ENCODE measurements around the gene BDH1.
A peak's percentile ranks its signal among the peaks of the same experiment; 100 is the strongest.

The BDH1 gene

DNA sequence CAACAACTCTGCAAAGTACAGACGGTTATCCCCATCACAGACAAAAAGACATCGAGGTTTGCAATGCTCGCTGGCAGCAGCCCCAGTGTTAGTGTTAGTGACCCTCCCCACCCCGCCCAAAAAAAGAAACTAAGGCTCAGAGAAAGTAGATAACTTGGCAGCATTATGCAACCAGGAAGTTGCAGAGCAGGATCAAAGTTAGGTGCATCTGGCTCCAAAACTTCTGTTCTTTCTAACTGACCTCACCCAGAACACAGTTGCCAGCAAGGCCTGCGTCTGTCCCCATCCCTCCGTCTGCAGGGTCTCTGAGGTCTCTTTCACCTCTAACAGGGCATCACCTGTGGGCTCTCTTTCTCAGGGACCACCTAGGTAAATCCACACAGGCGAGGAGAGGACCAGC lies 51.5 kb downstream of the BDH1 start:
- H3K9ac ChIP-seq (ENCODE audit: low read length) = no peak overlapping the region
- no peaks in the 10 kb centered on the region for H3K79me2 ChIP-seq (ENCODE audit: low read length)
- H3K4me3 ChIP-seq (ENCODE audit: low read length) = no peak overlapping the region
- no peaks in the 10 kb centered on the region for H3K36me3 ChIP-seq (replicated peaks; ENCODE audit: insufficient read depth, low read length)
- no peak overlapping the region for H2AFZ ChIP-seq (ENCODE audit: low read length)
- no peaks in the 10 kb centered on the region for H3K9me2 ChIP-seq (replicated peaks; ENCODE audit: insufficient read depth, low read length)
- H3K4me2 ChIP-seq (ENCODE audit: low read depth, low read length) = no peak overlapping the region
- H3K9me3 ChIP-seq (replicated peaks; ENCODE audit: insufficient read depth, low read length) = no peaks in the 10 kb centered on the region
- H3F3A ChIP-seq (ENCODE audit: insufficient read depth, low read length) = peaks cover 21% of the 10 kb centered on the region
- H3K27me3 ChIP-seq (replicated peaks; ENCODE audit: insufficient read depth, low read length) = no peaks in the 10 kb centered on the region
- no peaks in the 10 kb centered on the region for H4K20me1 ChIP-seq (ENCODE audit: insufficient read depth, low read length)
- DNase-seq = no peak
- H3K4me1 ChIP-seq (ENCODE audit: low read length) = peaks cover 31% of the 10 kb centered on the region
- no peak overlapping the region for H3K27ac ChIP-seq (ENCODE audit: low read length)
- TF ChIP-seq EZH2phosphoT487 (IDR thresholded peaks at IDR 0.05; ENCODE audit: low read length) (no peak), EZH2 (optimal IDR thresholded peaks at IDR 0.05; ENCODE audit: low read depth, low read length) (no peak)
- TF ChIP-seq, protein P1, sequence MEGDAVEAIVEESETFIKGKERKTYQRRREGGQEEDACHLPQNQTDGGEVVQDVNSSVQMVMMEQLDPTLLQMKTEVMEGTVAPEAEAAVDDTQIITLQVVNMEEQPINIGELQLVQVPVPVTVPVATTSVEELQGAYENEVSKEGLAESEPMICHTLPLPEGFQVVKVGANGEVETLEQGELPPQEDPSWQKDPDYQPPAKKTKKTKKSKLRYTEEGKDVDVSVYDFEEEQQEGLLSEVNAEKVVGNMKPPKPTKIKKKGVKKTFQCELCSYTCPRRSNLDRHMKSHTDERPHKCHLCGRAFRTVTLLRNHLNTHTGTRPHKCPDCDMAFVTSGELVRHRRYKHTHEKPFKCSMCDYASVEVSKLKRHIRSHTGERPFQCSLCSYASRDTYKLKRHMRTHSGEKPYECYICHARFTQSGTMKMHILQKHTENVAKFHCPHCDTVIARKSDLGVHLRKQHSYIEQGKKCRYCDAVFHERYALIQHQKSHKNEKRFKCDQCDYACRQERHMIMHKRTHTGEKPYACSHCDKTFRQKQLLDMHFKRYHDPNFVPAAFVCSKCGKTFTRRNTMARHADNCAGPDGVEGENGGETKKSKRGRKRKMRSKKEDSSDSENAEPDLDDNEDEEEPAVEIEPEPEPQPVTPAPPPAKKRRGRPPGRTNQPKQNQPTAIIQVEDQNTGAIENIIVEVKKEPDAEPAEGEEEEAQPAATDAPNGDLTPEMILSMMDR (IDR thresholded peaks at IDR 0.05; ENCODE audit: low read length) = no peak

DNA sequence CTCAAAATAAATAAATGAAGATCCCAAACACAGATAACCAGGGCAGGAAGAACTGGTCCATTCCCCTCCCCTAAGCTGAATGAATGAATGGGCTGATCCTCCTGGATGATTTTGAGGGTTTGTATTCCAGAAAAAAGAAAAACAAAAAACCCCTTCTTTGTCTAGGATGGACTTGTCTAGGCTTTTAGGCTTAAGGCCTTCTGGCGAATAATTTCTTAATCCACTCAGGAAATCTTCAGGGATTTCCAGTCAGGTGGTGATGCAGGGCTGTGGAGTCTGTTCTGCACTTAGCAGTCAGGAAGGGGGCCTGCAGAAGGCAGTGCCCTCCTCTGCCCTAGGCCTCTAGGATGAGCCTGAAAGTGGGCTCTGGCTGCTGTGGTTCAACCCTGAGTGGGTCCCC lies 52.1 kb downstream of the BDH1 start:
- Histone ChIP-seq H3K4me3 (ENCODE audit: low read length) (no peak overlapping the region), H3K27ac (ENCODE audit: low read length) (no peak overlapping the region), H3K4me2 (ENCODE audit: low read depth, low read length) (no peak overlapping the region), H4K20me1 (ENCODE audit: insufficient read depth, low read length) (no peaks in the 10 kb centered on the region), H3F3A (ENCODE audit: insufficient read depth, low read length) (peaks cover 21% of the 10 kb centered on the region), H2AFZ (ENCODE audit: low read length) (no peak overlapping the region), H3K36me3 (replicated peaks; ENCODE audit: insufficient read depth, low read length) (no peaks in the 10 kb centered on the region), H3K9ac (ENCODE audit: low read length) (no peak overlapping the region), H3K4me1 (ENCODE audit: low read length) (peaks cover 31% of the 10 kb centered on the region), H3K27me3 (replicated peaks; ENCODE audit: insufficient read depth, low read length) (no peaks in the 10 kb centered on the region), H3K9me2 (replicated peaks; ENCODE audit: insufficient read depth, low read length) (no peaks in the 10 kb centered on the region), H3K79me2 (ENCODE audit: low read length) (no peaks in the 10 kb centered on the region), H3K9me3 (replicated peaks; ENCODE audit: insufficient read depth, low read length) (no peaks in the 10 kb centered on the region)
- TF ChIP-seq, protein P1 (IDR thresholded peaks at IDR 0.05; ENCODE audit: low read length) = no peak
- TF ChIP-seq EZH2 (optimal IDR thresholded peaks at IDR 0.05; ENCODE audit: low read depth, low read length) = no peak
- no peak for TF ChIP-seq EZH2phosphoT487 (IDR thresholded peaks at IDR 0.05; ENCODE audit: low read length)
- DNase-seq = no peak

DNA sequence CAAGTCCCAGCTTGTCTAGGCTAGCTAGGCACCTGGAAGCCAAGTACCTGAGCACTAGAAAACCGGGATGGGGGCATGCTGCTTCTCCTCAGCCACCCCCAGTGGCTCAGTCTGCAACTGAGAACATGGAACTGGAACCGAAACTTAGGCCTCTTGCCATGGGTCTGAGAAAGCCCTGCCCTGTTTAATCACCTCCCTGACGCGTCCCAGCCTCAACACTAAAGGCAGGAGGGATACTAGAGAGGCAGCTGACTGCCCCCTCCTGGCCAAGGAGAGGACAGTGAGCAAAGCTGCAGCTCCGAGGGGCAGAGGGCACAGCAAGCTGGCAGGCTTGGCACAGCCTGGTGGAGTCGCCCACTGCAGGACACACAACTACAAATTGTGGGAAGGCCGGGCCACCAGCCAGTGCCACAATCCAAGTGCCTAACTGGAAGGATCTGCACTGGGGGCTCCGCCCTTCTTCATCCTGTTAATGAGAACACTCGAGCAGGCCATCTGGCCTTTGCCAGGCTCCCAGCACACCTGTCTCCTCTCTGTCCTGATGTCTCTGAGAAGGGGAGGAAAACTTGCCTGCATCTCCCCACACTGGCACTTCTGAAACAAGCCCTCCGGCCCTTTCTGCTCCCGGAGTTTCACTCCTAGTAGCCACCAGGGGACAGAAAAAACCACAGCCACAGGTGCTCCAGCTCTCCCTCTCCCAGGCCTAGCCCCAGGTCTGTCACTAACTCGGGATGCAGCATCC lies 53.7 kb downstream of the BDH1 start:
- DNase-seq = peak; percentile 94
- H2AFZ ChIP-seq (ENCODE audit: low read length) = peak overlapping the region; percentile 46
- peak overlapping the region; percentile 66 for H3K4me2 ChIP-seq (ENCODE audit: low read depth, low read length)

More for the DNA sequence above, 53.7 kb downstream of the BDH1 start:
- H3K9me3 ChIP-seq (replicated peaks; ENCODE audit: insufficient read depth, low read length) = no peaks in the 10 kb centered on the region
- H3K9me2 ChIP-seq (replicated peaks; ENCODE audit: insufficient read depth, low read length) = no peaks in the 10 kb centered on the region
- no peaks in the 10 kb centered on the region for H3K79me2 ChIP-seq (ENCODE audit: low read length)
- no peaks in the 10 kb centered on the region for H3K27me3 ChIP-seq (replicated peaks; ENCODE audit: insufficient read depth, low read length)
- H3K4me3 ChIP-seq (ENCODE audit: low read length) = peak overlapping the region; percentile 29
- peak overlapping the region; percentile 13; the same call in 1 of the 2 replicates for H3K9ac ChIP-seq (ENCODE audit: low read length)
- peak overlapping the region; percentile 37; the same call in 1 of the 2 replicates for H3K27ac ChIP-seq (ENCODE audit: low read length)
- no peaks in the 10 kb centered on the region for H4K20me1 ChIP-seq (ENCODE audit: insufficient read depth, low read length)
- TF ChIP-seq, protein P1 (IDR thresholded peaks at IDR 0.05; ENCODE audit: low read length) = peak; percentile 99
- TF ChIP-seq EZH2 (optimal IDR thresholded peaks at IDR 0.05; ENCODE audit: low read depth, low read length) (no peak), EZH2phosphoT487 (IDR thresholded peaks at IDR 0.05; ENCODE audit: low read length) (no peak)
- no peaks in the 10 kb centered on the region for H3K36me3 ChIP-seq (replicated peaks; ENCODE audit: insufficient read depth, low read length)
- peaks cover 21% of the 10 kb centered on the region for H3F3A ChIP-seq (ENCODE audit: insufficient read depth, low read length)
- H3K4me1 ChIP-seq (ENCODE audit: low read length) = peaks cover 29% of the 10 kb centered on the region

Data from MM.1S (cell line).